Measurements from ENCODE around the gene CPNE7.

GRCh38 chr16:89579351-89579750 is 3.8 kb downstream of the CPNE7 start:
- no peak for TF ChIP-seq CTCF (IDR thresholded peaks at IDR 0.05; ENCODE audit: borderline replicate concordance, extremely low read depth, low read length, poor library complexity, severe bottlenecking)
- no peak for TF ChIP-seq EZH2 (IDR thresholded peaks at IDR 0.05; ENCODE audit: borderline replicate concordance, low read depth, low read length, severe bottlenecking)
